Skeletal muscle tissue (tissue), 4 donors: ENCODE results near the gene METTL3. TPM values are rescaled to one million over a fixed set of nuclear protein-coding genes. Genes with fewer than 3 reads are reported as not detected.

Experiments used
- H3K27ac ChIP-seq: one replicate; pipeline ENCODE4 v1.7.0; 2013; ENCODE audit warnings: mild to moderate bottlenecking, low read depth, low read length, inconsistent platforms
- H3K27me3 ChIP-seq, 3 donors: one replicate each; pipeline ENCODE4 v1.7.0; 2013; ENCODE audit warnings: low read length in 3 of 3; ENCODE audit not compliant: control insufficient read depth in 3 of 3, insufficient read depth in 3 of 3
- H3K36me3 ChIP-seq, 3 donors: one replicate each; pipeline ENCODE4 v1.7.0; 2013; ENCODE audit warnings: low read length in 3 of 3; ENCODE audit not compliant: control insufficient read depth in 3 of 3, insufficient read depth in 3 of 3
- H3K4me1 ChIP-seq, 3 donors: one replicate each; pipeline ENCODE4 v1.7.0; 2013; ENCODE audit warnings: low read length in 3 of 3, mild to moderate bottlenecking in 3 of 3; ENCODE audit not compliant: control insufficient read depth in 3 of 3, insufficient read depth in 3 of 3
- H3K4me3 ChIP-seq, 3 donors: one replicate each; pipeline ENCODE4 v1.7.0; 2013; ENCODE audit warnings: low read length in 3 of 3
- H3K9ac ChIP-seq, 3 donors: one replicate each; pipeline ENCODE4 v1.7.0; 2013; ENCODE audit warnings: low read length in 3 of 3, mild to moderate bottlenecking in 3 of 3, moderate library complexity in 2 of 3, low read depth in 1 of 3
- H3K9me3 ChIP-seq, 3 donors: one replicate each; pipeline ENCODE4 v1.7.0; 2013; ENCODE audit warnings: low read length in 3 of 3; ENCODE audit not compliant: control insufficient read depth in 3 of 3
- total RNA-seq: library from RNA; depleted of rRNA; stranded (reverse); fragments of >200 nt; gene quantifications from one replicate; pipeline ENCODE4 v1.2.3, GENCODE V29; 2014
- donor health status: Osteomylitis.

METTL3 gene
- total RNA-seq, 1 donor from 2014 or later, result 73.6 TPM

- Histone ChIP-seq H3K9me3 (no peaks in the 10 kb centered on the region), H3K27ac (peak within 1 kb of the TSS; percentile 82), H3K4me3 (peak within 1 kb of the TSS; percentile 85 to 98 (median 97)), H3K27me3 (no peaks in the 10 kb centered on the region), H3K9ac (peak within 1 kb of the TSS; percentile 93 to 97 (median 97)), H3K36me3 (peaks cover 0 to 10% (median 8%) of the 10 kb centered on the region in 3 donors), H3K4me1 (peaks cover 10 to 18% (median 17%) of the 10 kb centered on the region in 3 donors)
Measured at GRCh38 chr14:21476925-21477681, 34.0 kb downstream of the METTL3 start, which contains the start of the genes RAB2B and TOX4. RAB2B (minus strand) TSS chr14:21476959; CDS start chr14:21476872, 87 bp downstream. TOX4 (plus strand) TSS chr14:21477195; CDS start chr14:21477279, 84 bp downstream.

- Histone ChIP-seq H3K4me3 (peak overlapping the region; percentile 75 to 98 (median 82)), H3K27me3 (no peaks in the 10 kb centered on the region), H3K36me3 (peaks cover 0 to 10% (median 8%) of the 10 kb centered on the region in 3 donors), H3K27ac (peak overlapping the region; percentile 82), H3K4me1 (peaks cover 10 to 18% (median 17%) of the 10 kb centered on the region in 3 donors), H3K9me3 (no peaks in the 10 kb centered on the region), H3K9ac (peak overlapping the region; percentile 72 to 93 (median 79))
Measured at GRCh38 chr14:21476523-21476924, 34.6 kb downstream of the METTL3 start.

GRCh38 chr14:21475767-21476522 is 35.2 kb downstream of the METTL3 start:
- H3K27me3 ChIP-seq, result no peaks in the 10 kb centered on the region
- H3K4me3 ChIP-seq, result peak overlapping the region; percentile 75 to 98 (median 82)
- H3K9me3 ChIP-seq, result no peaks in the 10 kb centered on the region
- peak overlapping the region; percentile 72 to 93 (median 79) for H3K9ac ChIP-seq
- H3K36me3 ChIP-seq, result peaks cover 0 to 10% (median 8%) of the 10 kb centered on the region in 3 donors
- H3K27ac ChIP-seq, result peak overlapping the region; percentile 82
- H3K4me1 ChIP-seq, result peaks cover 10 to 18% (median 17%) of the 10 kb centered on the region in 3 donors

DNA sequence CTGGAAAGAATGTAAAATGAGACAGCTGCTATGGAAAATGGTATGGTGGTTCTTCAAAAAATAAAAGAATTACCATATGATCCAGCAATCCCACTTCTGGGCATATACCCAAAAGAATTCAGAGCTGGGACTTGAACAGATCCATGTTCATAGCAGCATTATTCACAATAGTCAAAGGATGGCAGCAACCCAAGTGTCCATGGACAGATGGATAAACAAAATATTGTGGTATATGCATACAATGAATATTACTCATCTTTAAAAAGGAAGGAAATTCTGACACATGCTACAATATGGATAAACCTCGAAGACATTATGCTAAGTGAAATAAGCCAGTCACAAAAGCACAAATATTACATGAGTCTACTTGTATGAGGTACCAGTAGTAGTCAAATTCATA is 43.5 kb downstream of the METTL3 start:
- Histone ChIP-seq H3K4me3 (no peak overlapping the region), H3K27ac (no peak overlapping the region), H3K27me3 (no peaks in the 10 kb centered on the region), H3K4me1 (no peaks in the 10 kb centered on the region), H3K9me3 (no peaks in the 10 kb centered on the region), H3K9ac (no peak overlapping the region), H3K36me3 (peaks cover 13 to 40% (median 36%) of the 10 kb centered on the region in 3 donors)

GRCh38 chr14:21455912-21456667 is 55.0 kb downstream of the METTL3 start, which contains the start of gene CHD8:
CHD8 (minus strand) TSS chr14:21456123; CDS start chr14:21431643, 24,480 bp downstream.
- no peaks in the 10 kb centered on the region for H3K9me3 ChIP-seq
- H3K4me1 ChIP-seq, result peaks cover 6 to 8% (median 7%) of the 10 kb centered on the region in 3 donors
- no peaks in the 10 kb centered on the region for H3K27me3 ChIP-seq
- peak within 1 kb of the TSS; percentile 94 to 99 (median 97) for H3K4me3 ChIP-seq
- H3K9ac ChIP-seq, result peak within 1 kb of the TSS; percentile 91 to 95 (median 93)
- H3K27ac ChIP-seq, result peak within 1 kb of the TSS; percentile 95
- peaks cover 3 to 12% (median 7%) of the 10 kb centered on the region in 3 donors for H3K36me3 ChIP-seq

- Histone ChIP-seq H3K27ac (peak overlapping the region; percentile 95), H3K27me3 (no peaks in the 10 kb centered on the region), H3K9me3 (no peaks in the 10 kb centered on the region), H3K4me1 (peaks cover 6 to 8% (median 7%) of the 10 kb centered on the region in 3 donors), H3K4me3 (peak overlapping the region; percentile 94 to 97 (median 96)), H3K36me3 (peaks cover 0 to 7% (median 4%) of the 10 kb centered on the region in 3 donors), H3K9ac (peak overlapping the region; percentile 91 to 95 (median 92))
Measured at GRCh38 chr14:21455592-21455911, 55.6 kb downstream of the METTL3 start.

- H3K36me3 ChIP-seq, result peaks cover 0 to 4% (median 3%) of the 10 kb centered on the region in 3 donors
- H3K4me1 ChIP-seq, result peaks cover 6 to 8% (median 7%) of the 10 kb centered on the region in 3 donors
- H3K27ac ChIP-seq, result no peak overlapping the region
- no peaks in the 10 kb centered on the region for H3K9me3 ChIP-seq
- peak overlapping the region; percentile 94 to 97 (median 96) for H3K4me3 ChIP-seq
- H3K9ac ChIP-seq, result peak overlapping the region; percentile 91 to 95 (median 92)
- no peaks in the 10 kb centered on the region for H3K27me3 ChIP-seq
Measured at GRCh38 chr14:21454843-21455544, 56.1 kb downstream of the METTL3 start.

DNA sequence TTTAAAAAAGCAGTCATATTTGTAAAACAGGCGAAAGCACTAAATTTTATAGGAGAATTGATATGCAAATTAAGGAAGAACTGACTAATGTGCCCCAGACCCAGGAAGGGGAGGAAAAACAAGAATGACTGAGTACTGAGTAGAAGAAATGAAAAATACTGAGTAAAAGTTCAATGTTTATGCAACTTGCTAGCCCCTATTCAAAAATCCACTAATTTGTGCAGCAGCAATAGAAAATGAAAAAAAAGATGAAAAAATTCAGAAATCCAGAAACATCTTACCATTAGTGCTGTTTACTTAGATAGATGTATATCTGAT is 61.3 kb downstream of the METTL3 start:
- Histone ChIP-seq H3K4me1 (peaks cover 3 to 7% (median 6%) of the 10 kb centered on the region in 3 donors), H3K36me3 (peaks cover 0 to 1% (median 0%) of the 10 kb centered on the region in 3 donors), H3K27ac (no peak overlapping the region), H3K9ac (peak overlapping the region in 1 of 3 donors; percentile 2), H3K27me3 (no peaks in the 10 kb centered on the region), H3K4me3 (no peak overlapping the region), H3K9me3 (no peaks in the 10 kb centered on the region)
